SIG-M5 (cell line): Measurements from ENCODE around the gene DDX56.

Source experiments
- DNase-seq: peaks from one replicate; lab custom pipeline; 2025; lab: John Stamatoyannopoulos, UW

The DDX56 gene, protein sequence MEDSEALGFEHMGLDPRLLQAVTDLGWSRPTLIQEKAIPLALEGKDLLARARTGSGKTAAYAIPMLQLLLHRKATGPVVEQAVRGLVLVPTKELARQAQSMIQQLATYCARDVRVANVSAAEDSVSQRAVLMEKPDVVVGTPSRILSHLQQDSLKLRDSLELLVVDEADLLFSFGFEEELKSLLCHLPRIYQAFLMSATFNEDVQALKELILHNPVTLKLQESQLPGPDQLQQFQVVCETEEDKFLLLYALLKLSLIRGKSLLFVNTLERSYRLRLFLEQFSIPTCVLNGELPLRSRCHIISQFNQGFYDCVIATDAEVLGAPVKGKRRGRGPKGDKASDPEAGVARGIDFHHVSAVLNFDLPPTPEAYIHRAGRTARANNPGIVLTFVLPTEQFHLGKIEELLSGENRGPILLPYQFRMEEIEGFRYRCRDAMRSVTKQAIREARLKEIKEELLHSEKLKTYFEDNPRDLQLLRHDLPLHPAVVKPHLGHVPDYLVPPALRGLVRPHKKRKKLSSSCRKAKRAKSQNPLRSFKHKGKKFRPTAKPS

DNA sequence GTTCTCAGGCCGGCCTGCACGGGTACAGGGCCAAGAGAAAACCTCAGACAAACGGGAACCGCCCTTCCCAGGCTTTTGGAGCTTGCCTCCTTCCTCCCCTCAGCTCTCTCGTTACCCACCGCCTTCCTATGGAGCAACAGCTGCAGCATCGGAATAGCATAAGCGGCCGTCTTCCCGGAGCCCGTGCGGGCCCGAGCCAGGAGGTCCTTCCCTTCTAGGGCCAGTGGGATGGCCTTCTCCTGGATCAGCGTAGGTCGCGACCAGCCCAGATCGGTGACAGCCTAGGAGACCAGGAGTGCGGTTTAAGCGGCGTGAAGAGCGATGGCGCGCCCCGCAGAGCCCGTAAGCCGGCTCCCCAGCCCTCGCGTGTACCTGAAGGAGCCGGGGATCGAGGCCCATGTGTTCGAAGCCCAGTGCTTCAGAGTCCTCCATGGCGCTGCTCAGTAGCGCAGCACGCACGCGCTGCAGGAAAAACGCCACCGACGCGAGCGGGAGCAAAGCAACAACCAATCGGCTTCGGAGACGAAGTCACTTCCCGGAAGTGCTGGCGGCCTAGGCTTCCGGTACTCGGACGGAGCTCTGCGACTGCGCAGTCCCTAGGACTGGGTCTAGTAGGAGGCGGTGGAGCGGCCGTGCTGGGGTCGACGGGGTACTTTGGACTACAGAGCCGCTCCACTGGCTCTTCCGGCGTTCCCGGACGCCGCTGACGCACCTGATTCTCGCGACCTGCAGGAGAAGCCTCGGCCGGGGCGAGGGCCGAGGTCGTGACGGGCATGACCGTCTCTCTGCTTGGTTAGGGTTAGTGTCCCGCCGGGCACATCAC, at the start of gene DDX56:
Gene DDX56, minus strand, starts transcription at position 445 of the 823 bp plus-strand sequence. Its CDS starts 13 bp downstream, at position 432.
- DNase-seq = peak; percentile 67

DNA sequence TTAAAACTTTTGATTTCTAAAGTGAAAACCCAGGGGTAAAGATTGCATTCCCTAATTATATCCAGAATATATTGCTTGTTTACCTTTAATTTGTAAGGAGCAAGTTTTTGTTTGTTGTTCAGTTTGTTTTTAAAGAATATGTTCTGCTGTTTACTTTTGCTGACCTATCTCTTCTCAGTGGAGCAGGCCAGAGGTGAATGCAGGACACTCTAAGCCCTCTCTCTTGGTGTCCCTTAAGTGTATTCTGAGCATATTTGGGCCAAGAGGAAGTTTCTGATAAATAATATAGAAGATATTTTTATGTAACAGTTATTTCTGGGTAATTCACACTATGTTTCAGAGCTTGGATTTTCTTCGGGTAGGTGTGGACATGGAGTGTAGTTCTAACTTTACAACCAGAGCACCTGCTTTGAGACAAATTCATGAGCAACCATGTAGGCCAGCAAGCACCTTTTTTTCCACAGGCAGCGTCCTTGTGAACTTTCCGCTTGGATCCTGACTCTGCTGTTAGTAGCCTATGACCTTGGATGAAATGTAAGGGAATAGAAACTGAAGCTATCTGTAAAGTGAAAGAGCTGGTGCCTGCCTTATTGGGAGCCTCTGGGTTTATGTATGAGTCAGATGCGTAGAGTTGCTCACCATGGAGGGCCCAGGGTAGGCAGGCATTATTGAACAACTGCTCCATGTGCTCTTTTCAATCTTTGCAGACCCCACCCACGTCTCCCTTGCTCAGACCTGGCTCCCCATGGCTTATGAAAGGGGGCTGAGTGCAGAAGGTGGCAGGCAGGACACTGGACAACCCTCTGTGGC, 48.8 kb upstream of the DDX56 start:
- DNase-seq = no peak

DNA sequence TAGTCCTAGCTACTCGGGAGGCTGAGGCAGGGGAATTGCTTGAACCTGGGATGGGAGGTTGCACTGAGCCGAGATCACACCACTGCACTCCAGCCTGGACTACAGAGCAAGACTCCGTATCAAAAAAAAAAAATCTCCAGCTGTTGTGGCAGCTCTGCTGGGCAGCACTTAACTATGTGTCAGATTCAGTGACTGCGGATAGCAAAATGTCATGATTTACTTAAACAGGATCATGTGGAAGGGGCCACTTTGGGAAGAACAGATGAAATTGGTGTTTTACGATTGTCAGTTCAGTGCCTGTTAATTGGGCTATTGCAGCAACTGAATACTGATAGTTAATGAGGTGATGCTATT, 48.0 kb upstream of the DDX56 start:
- DNase-seq = no peak

DNA sequence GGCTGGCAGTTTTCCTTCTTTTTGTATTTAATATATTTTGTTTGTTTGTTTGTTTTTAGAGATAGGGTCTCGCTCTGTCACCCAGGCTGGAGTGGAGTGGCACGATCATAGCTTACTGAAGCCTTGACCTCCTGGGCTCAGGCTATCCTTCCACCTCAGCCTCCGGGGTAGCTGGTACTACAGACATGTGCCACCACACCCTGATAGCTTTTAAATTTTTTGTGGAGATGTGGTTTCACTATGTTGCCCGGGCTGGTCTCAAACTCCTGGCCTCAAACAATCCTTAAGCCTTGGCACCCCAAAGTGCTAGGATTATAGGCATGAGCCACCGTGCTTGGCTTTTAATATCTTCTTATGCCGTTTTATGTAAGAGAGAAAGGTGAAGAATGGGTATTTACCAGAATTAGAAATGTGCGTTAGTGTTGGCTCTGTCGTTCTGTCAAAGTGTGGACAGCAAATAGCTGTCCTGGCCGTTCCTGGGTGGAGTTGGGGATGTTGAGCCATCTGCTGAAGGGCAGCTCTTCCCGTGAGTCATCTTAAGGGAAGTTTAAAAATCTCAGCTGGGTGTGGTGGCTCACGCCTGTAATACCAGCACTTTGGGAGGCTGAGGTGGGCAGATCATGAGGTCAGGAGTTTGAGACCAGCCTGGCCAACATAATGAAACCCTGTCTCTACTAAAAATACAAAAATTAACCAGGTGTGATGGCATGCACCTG, 47.5 kb upstream of the DDX56 start:
- no peak for DNase-seq

DNA sequence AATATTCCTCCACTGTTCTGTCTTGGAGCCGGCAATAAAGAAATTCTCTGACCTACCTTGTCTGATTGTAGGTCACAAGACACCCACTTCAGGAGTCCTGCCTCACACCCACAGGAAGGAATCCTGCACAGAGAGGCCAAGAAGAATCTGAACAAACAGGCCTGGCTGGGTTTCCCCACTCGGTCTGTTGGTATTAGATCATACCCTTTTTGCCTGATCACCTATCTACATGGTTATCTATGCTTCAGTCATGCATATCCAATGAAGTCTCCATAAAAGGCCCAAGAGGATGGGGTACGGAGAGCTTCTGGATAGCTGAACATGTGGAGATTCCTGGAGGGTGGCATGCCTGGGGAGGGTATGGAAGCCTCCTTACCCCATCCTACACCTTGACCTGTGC, 45.0 kb upstream of the DDX56 start:
- DNase-seq = no peak

DNA sequence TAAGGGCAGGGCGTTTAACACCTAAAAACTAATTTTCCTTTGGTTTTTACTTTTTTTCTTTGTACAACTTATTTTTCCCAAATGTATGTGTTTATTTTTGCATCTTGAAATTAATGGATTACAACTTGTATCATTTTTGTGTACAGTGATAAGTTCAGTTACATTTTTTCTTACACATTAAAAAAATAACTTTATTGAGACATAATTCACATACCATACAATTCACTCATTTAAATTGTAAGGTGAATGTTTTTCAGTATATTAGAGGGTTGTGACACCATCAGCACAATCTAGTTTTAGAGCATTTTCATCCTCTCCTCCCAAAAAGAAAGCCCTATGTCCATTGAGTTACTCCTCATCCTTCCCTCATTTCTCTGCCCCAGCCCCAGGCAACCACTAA, 44.3 kb upstream of the DDX56 start:
- no peak for DNase-seq

DNA sequence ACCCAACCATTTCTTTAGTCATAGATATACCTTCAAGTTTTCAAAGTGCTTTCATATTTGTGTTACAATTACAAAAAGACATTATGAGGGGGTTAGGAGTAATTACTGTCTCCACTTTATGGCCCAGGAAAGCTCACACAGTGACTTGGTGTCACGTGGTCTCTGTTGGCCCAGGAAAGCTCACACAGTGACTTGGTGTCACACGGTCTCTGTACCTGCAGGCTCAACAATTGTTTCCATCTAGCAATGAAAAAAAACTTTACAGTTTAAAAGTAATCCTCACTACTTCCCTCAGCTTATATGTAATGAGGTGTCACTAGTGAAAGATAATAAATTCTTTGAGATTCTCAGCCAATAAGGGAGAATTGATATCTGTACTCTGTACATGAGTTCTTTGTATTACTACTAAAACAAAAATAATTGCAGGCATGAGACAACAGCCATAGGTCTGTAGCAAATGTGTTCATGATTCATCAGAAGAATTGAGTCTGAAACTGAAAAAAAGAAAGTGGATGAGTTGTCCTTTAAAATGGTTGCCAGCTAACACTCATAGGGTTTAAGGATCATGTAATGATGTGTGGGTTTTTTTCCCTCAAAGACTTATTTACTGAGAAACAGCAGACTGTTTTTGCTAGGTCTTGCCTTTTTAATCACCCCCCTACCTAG, 43.6 kb upstream of the DDX56 start:
- DNase-seq = no peak

DNA sequence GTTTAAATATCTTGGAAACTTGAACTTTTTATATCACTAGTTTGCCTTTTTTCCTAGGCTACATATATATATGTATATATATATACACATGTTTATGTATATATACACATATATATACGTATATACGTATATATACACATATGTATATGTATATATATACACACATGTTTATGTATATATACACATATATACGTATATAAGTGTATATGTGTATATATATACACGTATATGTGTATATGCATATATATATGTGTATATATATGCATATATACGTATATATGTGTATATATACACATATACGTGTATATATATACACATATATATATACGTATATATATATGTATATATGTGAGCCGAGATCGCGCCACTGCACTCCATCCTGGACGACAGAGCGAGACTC, 42.8 kb upstream of the DDX56 start:
- DNase-seq = no peak

DNA sequence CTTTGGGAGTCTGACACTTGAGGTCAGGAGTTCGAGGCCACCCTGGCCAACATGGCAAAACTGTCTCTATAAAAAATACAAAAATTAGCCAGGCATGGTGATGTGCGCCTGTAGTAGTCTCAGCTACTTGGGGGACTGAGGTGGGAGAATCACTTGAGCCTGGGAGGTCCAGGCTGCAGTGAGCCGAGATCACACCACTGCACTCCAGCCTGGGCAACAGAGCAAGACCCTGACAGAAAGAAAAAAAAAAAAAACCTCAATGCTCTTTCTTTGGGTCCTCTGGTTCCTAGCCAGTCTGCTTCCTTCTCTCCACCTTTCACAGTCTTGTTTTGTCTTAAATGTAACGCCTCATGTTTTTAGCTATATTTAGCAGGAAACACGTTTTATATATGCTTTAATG, 42.1 kb upstream of the DDX56 start:
- no peak for DNase-seq

DNA sequence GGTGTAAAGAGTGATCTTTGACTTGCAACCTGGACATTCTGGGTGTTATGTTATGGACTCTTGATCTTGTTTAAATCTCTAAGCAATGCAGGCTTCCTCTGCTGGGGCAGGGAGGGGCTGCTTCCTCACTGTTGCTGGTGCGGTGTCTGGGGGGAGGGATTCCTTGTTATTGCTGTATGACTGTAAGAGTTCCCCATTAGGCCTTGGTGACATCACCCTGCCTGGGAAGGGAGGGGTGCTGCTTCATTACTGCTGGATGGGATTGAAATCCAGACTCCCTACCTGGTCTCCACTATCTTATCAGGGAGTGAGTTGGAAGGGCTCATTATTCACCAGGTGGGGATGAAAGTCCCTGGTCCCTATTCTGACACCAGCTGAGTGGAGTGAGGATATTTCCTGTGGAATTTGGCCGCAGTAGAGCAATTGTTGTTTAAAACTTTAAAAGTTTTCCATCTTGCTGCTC, 41.5 kb upstream of the DDX56 start:
- DNase-seq = no peak

DNA sequence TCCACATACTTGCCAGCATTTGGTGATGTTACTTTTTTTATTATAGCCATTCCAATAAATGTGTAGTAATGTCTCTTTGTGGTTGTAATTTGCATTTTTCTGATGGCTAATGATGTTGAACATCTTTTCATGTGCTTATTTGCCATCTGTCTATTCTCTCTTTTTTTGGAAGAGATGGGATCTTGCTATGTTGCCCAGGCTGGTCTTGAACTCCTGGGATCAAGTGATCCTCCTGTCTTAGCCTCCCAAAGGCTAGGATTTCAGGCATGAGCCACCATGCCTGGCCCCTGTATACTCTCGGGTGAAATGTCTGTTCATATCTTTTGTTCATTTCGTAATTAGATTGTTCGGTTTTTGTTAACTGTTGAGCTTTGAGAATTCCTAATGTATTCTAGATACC, 36.1 kb upstream of the DDX56 start:
- DNase-seq = no peak

DNA sequence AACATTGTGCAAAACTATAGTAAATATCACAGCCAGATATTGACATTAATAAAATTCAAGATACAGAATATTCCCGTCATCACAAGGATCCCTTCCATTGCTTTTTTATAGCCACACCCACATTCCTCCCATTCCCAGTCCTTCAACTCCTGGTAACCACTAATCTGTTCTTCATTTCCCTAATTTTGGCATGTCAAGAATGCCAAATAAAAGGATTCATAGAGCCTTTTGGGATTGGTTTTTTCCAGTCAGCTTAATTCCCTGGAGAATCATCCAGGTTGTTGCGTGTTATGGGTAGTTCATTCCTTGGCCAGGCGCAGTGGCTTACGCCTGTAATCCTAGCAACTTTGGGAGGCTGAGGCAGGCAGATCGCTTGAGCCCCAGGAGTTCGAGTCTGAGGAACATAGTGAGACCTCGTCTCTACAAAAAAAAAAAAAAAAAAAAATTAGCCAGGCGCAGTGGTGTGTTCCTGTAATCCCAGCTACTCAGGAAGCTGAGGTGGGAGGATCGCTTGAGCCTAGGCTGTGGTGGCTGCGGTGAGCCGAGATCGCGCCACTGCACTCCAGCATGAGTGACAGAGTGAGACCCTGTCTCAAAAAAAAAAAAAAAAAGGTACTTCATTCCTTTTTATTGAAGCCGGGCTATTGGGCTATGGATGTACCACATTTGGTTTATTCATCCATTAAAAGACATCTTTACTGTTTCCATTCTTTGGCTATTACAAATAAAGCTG, 35.4 kb upstream of the DDX56 start:
- DNase-seq = no peak

DNA sequence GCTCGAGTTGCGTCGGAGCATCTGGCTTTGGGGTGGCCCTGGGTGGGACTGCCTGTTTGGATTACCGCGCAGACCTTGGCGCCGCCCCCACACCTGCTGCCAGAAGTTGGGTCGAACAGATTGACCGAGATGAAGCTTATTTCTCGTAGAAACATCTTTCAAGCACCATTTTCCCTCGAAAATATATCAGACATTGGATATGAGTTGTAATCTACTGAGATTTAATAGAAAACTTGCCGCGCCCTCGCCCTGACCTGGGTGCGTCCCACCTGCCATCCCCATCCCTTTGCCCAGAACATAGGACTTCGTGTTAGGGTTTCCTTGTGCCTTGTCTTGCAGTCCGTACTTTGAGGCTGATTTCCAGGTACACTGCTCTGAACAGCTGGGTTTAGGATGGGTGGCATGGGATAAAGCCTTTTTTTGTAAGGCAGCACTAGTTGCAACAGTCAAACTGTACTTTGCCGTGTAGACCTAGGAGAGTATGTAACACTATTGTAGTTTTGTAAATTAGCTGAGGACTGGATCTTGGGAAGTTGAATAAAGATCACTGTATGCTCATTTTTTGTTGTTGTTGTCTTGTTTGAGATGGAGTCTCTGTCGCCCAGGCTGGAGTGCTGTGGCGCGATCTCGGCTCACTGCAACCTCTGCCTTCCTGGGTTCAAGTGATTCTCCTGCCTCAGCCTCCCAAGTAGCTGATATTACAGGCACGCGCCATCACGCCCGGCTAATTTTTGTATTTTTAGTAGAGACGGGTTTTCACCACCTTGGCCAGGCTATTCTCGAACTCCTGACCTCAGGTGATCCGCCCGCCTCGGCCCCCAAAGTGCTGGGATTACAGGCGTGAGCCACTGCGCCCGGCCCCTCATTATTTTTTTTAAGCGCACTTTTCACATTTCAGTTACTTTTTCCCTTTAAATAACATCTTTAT, 33.7 kb upstream of the DDX56 start:
- no peak for DNase-seq

DNA sequence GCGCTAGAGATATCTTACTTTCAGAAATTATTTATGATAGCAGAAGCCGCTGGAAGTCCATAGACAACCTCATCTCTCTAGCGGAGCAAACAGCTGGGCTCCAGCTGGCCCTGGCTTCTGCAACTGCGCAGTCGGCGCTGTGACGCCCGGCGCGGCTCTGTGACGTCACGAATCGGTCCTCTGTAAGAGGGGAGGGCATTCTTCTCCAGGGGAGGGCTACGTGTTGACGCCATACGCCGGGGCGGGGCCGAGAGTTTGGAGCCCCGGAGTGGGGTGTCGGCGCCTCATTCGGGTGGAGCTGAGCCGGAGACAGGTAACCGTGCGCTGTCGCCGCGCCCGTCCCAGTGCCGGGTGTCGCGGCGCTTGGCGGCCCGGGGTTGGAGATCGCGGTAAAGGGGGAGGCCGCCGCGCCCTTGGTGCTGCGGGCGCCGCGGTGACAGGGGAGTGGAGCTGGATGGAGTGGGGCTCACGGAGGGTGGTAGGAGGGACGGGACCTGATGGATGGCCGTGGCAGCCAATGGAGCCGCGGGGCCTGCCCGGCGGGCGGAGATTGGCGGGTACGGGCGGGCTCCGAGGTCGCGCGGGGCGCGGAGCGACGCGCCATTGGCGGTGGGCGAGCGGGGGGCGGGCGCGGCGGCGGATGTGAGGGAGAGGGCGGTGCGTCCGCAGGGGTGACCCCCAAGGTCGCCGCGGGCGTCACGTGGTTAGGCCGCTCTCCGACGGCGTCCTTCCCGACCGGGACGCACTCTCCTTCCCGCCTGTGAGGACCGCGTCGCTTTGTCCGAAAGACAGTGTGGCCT, 32.8 kb upstream of the DDX56 start, which contains the start of gene OGDH:
Gene OGDH, plus strand, starts transcription at position 287 of the 800 bp plus-strand sequence. CDS start 17,717 bp downstream, outside the sequence.
- DNase-seq = peak; percentile 63

DNA sequence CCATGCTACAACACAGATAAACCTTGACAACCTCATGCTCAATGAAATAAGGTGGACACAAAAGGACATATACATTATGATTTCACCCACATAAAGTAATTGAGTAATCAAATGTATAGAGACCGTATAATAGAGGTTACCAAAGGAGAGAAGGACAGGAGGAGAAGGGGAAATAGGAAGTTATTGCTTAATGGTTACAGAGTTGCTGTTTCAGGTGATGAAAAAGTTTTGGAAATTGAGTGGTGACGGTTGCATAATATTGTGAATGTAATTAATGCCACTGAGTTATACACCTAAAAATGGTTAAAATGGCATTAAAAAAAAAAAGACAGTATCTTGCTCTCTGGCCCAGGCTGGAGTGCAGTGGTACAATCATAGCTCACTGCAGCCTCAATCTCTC, 31.2 kb upstream of the DDX56 start:
- no peak for DNase-seq

DNA sequence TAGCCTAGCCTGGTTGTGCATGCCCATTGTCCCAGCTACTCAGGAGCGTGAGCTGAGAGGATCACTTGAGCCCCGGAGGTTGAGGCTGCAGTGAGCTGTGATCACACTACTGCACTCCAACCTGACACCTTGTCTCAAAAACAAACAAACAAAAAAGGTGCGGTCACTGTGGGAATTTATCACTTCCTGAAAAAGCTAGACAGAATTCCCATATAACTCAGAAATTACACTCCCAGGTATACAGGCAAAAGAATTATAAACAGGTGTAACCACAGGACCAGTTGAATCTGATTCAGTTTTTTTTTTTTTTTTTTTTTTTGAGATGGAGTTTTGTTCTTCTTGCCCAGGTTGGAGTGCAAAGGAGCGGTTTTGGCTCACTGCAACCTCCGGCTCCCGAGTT, 29.5 kb upstream of the DDX56 start:
- DNase-seq = no peak

DNA sequence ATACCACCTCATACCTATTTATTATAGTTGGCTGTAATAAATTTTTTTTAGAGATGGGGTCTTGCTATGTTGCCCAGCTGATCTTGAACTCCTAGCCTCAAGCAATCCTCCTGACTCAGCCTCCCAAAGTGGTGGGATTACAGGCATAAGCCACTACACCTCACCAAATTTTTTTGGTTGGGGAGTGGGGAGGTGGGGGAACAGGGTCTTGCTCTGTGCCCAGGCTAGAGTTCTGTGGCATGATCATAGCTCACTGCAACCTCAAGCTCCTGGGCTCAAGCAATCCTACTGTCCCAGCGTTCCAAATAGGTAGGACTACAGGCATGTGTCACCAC, 28.8 kb upstream of the DDX56 start:
- DNase-seq = no peak

DNA sequence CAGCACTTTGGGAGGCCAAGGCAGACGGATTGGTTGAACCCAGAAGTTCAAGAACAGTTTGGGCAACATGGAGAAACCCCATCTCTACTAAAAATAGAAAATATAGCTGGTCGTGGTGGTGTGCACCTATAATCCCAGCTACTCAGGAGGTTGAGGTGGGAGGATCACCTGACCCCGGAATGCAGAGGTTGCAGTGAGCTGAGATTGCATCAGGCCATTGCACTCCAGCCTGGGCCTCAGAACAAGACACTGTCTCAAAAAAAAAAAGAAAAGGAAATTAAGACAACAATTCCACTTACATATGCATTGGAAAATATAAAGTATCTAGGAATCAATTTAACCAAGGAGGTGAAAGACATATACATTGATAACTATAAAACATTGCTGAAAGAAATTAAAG, 25.5 kb upstream of the DDX56 start:
- DNase-seq = no peak
